ENCODE results near the gene ABLIM2.

GRCh38 chr4:8041172-8041571 lies 117.4 kb downstream of the ABLIM2 start:
- TF ChIP-seq CTCF (conservative IDR thresholded peaks at IDR 0.05; ENCODE audit: low read depth, low read length) (no peak), ELK1 (IDR thresholded peaks at IDR 0.05; ENCODE audit: borderline replicate concordance, low read depth, low read length) (no peak), RFX5 (IDR thresholded peaks at IDR 0.05; ENCODE audit: low read depth, low read length) (no peak), FOS (IDR thresholded peaks at IDR 0.05; ENCODE audit: low read depth, low read length) (no peak), POLR2A (IDR thresholded peaks at IDR 0.05; ENCODE audit: low read depth, low read length) (no peak), BHLHE40 (IDR thresholded peaks at IDR 0.05; ENCODE audit: low read depth, low read length) (no peak), MXI1 (IDR thresholded peaks at IDR 0.05; ENCODE audit: borderline replicate concordance, low read depth, low read length) (no peak), USF2 (IDR thresholded peaks at IDR 0.05; ENCODE audit: low read depth, low read length) (no peak), MAZ (IDR thresholded peaks at IDR 0.05; ENCODE audit: borderline replicate concordance, low read depth, low read length) (no peak), RAD21 (IDR thresholded peaks at IDR 0.05; ENCODE audit: low read length) (no peak), CEBPB (IDR thresholded peaks at IDR 0.05; ENCODE audit: low read depth, low read length) (no peak), MAFK (IDR thresholded peaks at IDR 0.05; ENCODE audit: low read depth, low read length) (no peak), SMC3 (IDR thresholded peaks at IDR 0.05; ENCODE audit: low read depth, low read length) (no peak)
